K562 (cell line): ENCODE measurements around the gene EEF1B2. TPM values are rescaled to one million over a fixed set of nuclear protein-coding genes. Genes with fewer than 3 reads are reported as not detected.
A peak's percentile ranks its signal among the peaks of the same experiment; 100 is the strongest.

Experiments used
- ATAC-seq: fragments of 200-7000 bp; cut with Tn5 transposase; 3 replicates; pipeline ENCODE4 v1.9.1; 2020; ENCODE audit warnings: moderate library complexity
- Bru-seq: library from RNA; stranded (reverse); fragments of 400-500 nt; gene quantifications from one replicate; lab custom pipeline; 2021; lab: Mats Ljungman, UMichigan
- BruChase-seq, 2 experiments: library from RNA; stranded (reverse); fragments of 400-500 nt; gene quantifications; one replicate each; lab custom pipeline; 2021; lab: Mats Ljungman, UMichigan
- BruUV-seq: library from RNA; stranded (reverse); fragments of 400-500 nt; replicated peaks from 2 replicates; lab custom pipeline; 2021; lab: Mats Ljungman, UMichigan
- CTCF ChIA-PET: fragments of 300-600 bp; formaldehyde crosslinking; extraction: SDS; loops from one replicate; lab custom pipeline; 2021; ENCODE audit warnings: low intra/inter-chr PET ratio; lab: Yijun Ruan, JAX
- POLR2A ChIA-PET: fragments of 300-600, 350-650 bp; sonication (Branson Sonifier 250); formaldehyde crosslinking; extraction: SDS; loops from one replicate; lab custom pipeline; 2021; ENCODE audit warnings: antibody characterized with exemption, inconsistent platforms; lab: Yijun Ruan, JAX
- DNase-seq, 4 experiments: peaks; one replicate each; pipeline versions ENCODE4 v3.0.0 to v3.0.0-alpha.2; 2011 to 2018; ENCODE audit warnings: low spot score in 3 of 4, mixed read lengths in 3 of 4; ENCODE audit errors: extremely low read depth in 1 of 4
- FAIRE-seq: peaks from 2 replicates; lab custom pipeline; 2011; peaks lifted over from hg19 to GRCh38; lab: Jason Lieb, UNC
- H2AFZ ChIP-seq: 2 replicates; pipeline ENCODE4 v1.6.0; 2011; ENCODE audit warnings: low read depth, low read length, control low read depth, inconsistent platforms
- H3K27ac ChIP-seq: fragments of 200-600 bp; 3 replicates; pipeline ENCODE4 v1.8.0; 2011; ENCODE audit warnings: low read depth, mild to moderate bottlenecking, control low read depth, inconsistent platforms, low read length, moderate library complexity, mixed read lengths; ENCODE audit errors: extremely low read depth
- H3K27me3 ChIP-seq, 2 experiments: fragments of 300-600 bp in 1 of 2; 2 replicates in 1 of 2; 3 replicates in 1 of 2; pipeline versions ENCODE4 v1.6.0 to v1.8.0; 2011; ENCODE audit warnings: inconsistent platforms in 2 of 2, low read length in 2 of 2, mild to moderate bottlenecking in 1 of 2, mixed read lengths in 1 of 2, moderate library complexity in 1 of 2; ENCODE audit not compliant: control insufficient read depth in 2 of 2, insufficient read depth in 2 of 2
- H3K36me3 ChIP-seq: fragments of 300-600 bp; 3 replicates; pipeline ENCODE4 v1.8.0; 2011; ENCODE audit warnings: mild to moderate bottlenecking, low read length, inconsistent platforms; ENCODE audit not compliant: control insufficient read depth, insufficient read depth
- H3K4me1 ChIP-seq, 2 experiments: fragments of 200-600 bp in 1 of 2; replicated peaks in 1 of 2; 2 replicates in 1 of 2; 3 replicates in 1 of 2; pipeline versions ENCODE4 v1.5.1 to v1.8.0; 2011; ENCODE audit warnings: inconsistent platforms in 2 of 2, low read length in 2 of 2, mild to moderate bottlenecking in 1 of 2, mixed read lengths in 1 of 2, moderate library complexity in 1 of 2; ENCODE audit not compliant: control insufficient read depth in 2 of 2, insufficient read depth in 2 of 2
- H3K4me2 ChIP-seq: 2 replicates; pipeline ENCODE4 v1.6.1; 2011; ENCODE audit warnings: low read length, control low read depth, inconsistent platforms, mixed read lengths; ENCODE audit not compliant: insufficient read depth
- H3K4me3 ChIP-seq: fragments of 200-600 bp; sonication (generic), shearing (Covaris generic); 2 replicates; pipeline ENCODE4 v1.5.1; 2016; ENCODE audit warnings: control low read depth, inconsistent platforms
- H3K79me2 ChIP-seq: fragments of 200-600 bp; 3 replicates; pipeline ENCODE4 v1.8.0; 2011; ENCODE audit warnings: low read length, inconsistent platforms; ENCODE audit not compliant: control insufficient read depth, insufficient read depth
- H3K9ac ChIP-seq, 2 experiments: 2 replicates each; pipeline versions ENCODE4 v1.6.0 to v1.6.1; 2011; ENCODE audit warnings: low read depth in 2 of 2, low read length in 2 of 2, control low read depth in 1 of 2, inconsistent platforms in 1 of 2, mild to moderate bottlenecking in 1 of 2, mixed read lengths in 1 of 2; ENCODE audit not compliant: insufficient read depth in 1 of 2
- H3K9me1 ChIP-seq: one replicate; pipeline ENCODE4 v1.6.0; 2011; ENCODE audit warnings: inconsistent platforms, mild to moderate bottlenecking, low read length, moderate library complexity; ENCODE audit not compliant: control insufficient read depth, insufficient read depth
- H3K9me3 ChIP-seq: replicated peaks from 2 replicates; pipeline ENCODE4 v1.5.1; 2011; ENCODE audit warnings: low read depth, low read length, inconsistent platforms; ENCODE audit not compliant: control insufficient read depth, insufficient read depth
- H4K20me1 ChIP-seq: replicated peaks from 2 replicates; pipeline ENCODE4 v1.6.1; 2011; ENCODE audit warnings: low read length, inconsistent platforms, mixed read lengths; ENCODE audit not compliant: control insufficient read depth, insufficient read depth
- DIDO1 ChIP-seq: fragments of 450-650 bp; IDR thresholded peaks from 2 replicates; pipeline ENCODE4 v1.6.1; 2016; ENCODE audit warnings: low read depth, missing biosample characterization, missing genetic modification characterization
- EP400 ChIP-seq: fragments of 450-650 bp; IDR thresholded peaks from 2 replicates; pipeline ENCODE4 v1.6.1; 2017; ENCODE audit warnings: antibody characterized with exemption, mild to moderate bottlenecking, moderate library complexity
- ETV1 ChIP-seq: fragments of 450-650 bp; conservative IDR thresholded peaks from 2 replicates; pipeline ENCODE4 v1.6.1; 2016; ENCODE audit warnings: missing genetic modification characterization, control low read depth, low read depth, missing compliant biosample characterization
- ETV5 ChIP-seq: sonication (generic); formaldehyde crosslinking; IDR thresholded peaks from 2 replicates; pipeline ENCODE4 v1.4.0; 2020; ENCODE audit warnings: low read depth, mild to moderate bottlenecking, missing genetic modification reagents
- GATAD2A ChIP-seq: fragments of 450-650 bp; IDR thresholded peaks from 2 replicates; pipeline ENCODE4 v1.6.1; 2017
- NEUROD1 ChIP-seq: fragments of 150-350 bp; IDR thresholded peaks from 2 replicates; pipeline ENCODE4 v1.6.1; 2014; ENCODE audit warnings: borderline replicate concordance, low read length, low read depth; ENCODE audit not compliant: partially characterized antibody
- POLR2A ChIP-seq: fragments of 450-650 bp; conservative IDR thresholded peaks from 2 replicates; pipeline ENCODE4 v1.6.1; 2016
- POLR2H ChIP-seq: IDR thresholded peaks from 2 replicates; pipeline ENCODE4 v1.6.1; 2016; ENCODE audit warnings: missing genetic modification characterization, low read depth, mild to moderate bottlenecking, control low read depth, missing compliant biosample characterization, moderate library complexity
- SUPT5H ChIP-seq: fragments of 450-650 bp; IDR thresholded peaks from 2 replicates; pipeline ENCODE4 v1.6.1; 2016
- ZNF347 ChIP-seq: fragments of 450-650 bp; formaldehyde crosslinking; IDR thresholded peaks from 2 replicates; pipeline ENCODE4 v1.4.0; 2020; ENCODE audit warnings: low read depth, mild to moderate bottlenecking, moderate library complexity
- WGBS: fragments of 100-300 bp; shearing (Covaris generic); methylation state at CpG from one replicate; pipeline ENCODE4 v1.1.6; 2016; ENCODE audit warnings: low coverage, mixed read lengths; ENCODE audit not compliant: insufficient coverage; ENCODE audit errors: missing lambda C conversion rate; 5-methylcytosine and 5-hydroxymethylcytosine counted together
- in situ Hi-C: fragments of 300-500 bp; cut with MboI; formaldehyde crosslinking; loops from 4 replicates; pipeline ENCODE4 v1.15.0; 2018; ENCODE audit warnings: inconsistent platforms, mixed read lengths
- intact Hi-C: fragments of 100-400 bp; cut with micrococcal nuclease; formaldehyde crosslinking; loops from 2 replicates; pipeline ENCODE4 v1.14.2; 2022
- long read RNA-seq, 3 experiments: library from polyadenylated mRNA in 2 of 3; library from RNA in 1 of 3; unstranded in 2 of 3; stranded (forward) in 1 of 3; transcript quantifications; one replicate each; pipeline ENCODE4 v2.0.0, GENCODE V29; 2019 to 2022
- polyA minus RNA-seq, 3 experiments: library from RNA; depleted of rRNA, polyadenylated mRNA; stranded (reverse); fragments of >200 nt; gene quantifications; 2 replicates each; pipeline ENCODE4 v1.2.3, GENCODE V29; 2011
- polyA plus RNA-seq, 8 experiments: library from polyadenylated mRNA; depleted of rRNA in 4 of 8; stranded (reverse) in 5 of 8; unstranded in 3 of 8; fragments of >200 nt; fragmentation: Nextera tagmentation in 2 of 8; fragmentation: Illumina TruSeq in 1 of 8; extraction: Ambion mirVana in 2 of 8; extraction: Trizol in 1 of 8; gene quantifications; 2 replicates each; pipeline versions ENCODE4 v1.2.1 to v1.2.3, GENCODE V29; 2011 to 2014; ENCODE audit warnings: inconsistent platforms in 1 of 8, missing spikeins in 1 of 8
- total RNA-seq, 7 experiments: library from RNA; depleted of rRNA in 6 of 7; stranded (reverse); fragments of >200 nt in 6 of 7; fragmentation: Illumina TruSeq in 2 of 7; extraction: Trizol in 2 of 7; gene quantifications; 2 replicates each; pipeline versions ENCODE4 v1.2.1 to v1.2.3, GENCODE V29; 2011 to 2021; ENCODE audit warnings: low replicate concordance in 1 of 7
- TF ChIP-seq, protein P1 (sequence below): sonication (generic); formaldehyde crosslinking; IDR thresholded peaks from 2 replicates; pipeline ENCODE4 v1.8.1; 2023; ENCODE audit warnings: mild to moderate bottlenecking, missing genetic modification reagents, moderate library complexity
- TF ChIP-seq, protein P2 (sequence below): fragments of 450-650 bp; formaldehyde crosslinking; IDR thresholded peaks from 2 replicates; pipeline ENCODE4 v1.4.0; 2020; ENCODE audit warnings: mild to moderate bottlenecking, moderate library complexity

EEF1B2 gene
- 135 and 187 TPM in 2 replicates for total RNA-seq (2011; cell fraction: chromatin; rRNA removed; ENCODE audit: low replicate concordance)
- total RNA-seq (2011; cell fraction: nucleolus; rRNA removed): 187 and 222 TPM in 2 replicates
- 292 and 475 TPM in 2 replicates for total RNA-seq (2011; cell fraction: nucleoplasm; rRNA removed)
- total RNA-seq (2014; rRNA removed) (522 and 628 TPM in 2 replicates), total RNA-seq (2014; rRNA removed; fragmentation: Illumina TruSeq; extraction: Trizol) (893 and 908 TPM in 2 replicates), total RNA-seq (2015; rRNA removed; fragmentation: Illumina TruSeq; extraction: Trizol) (878 and 910 TPM in 2 replicates), total RNA-seq (2021) (643 and 674 TPM in 2 replicates), polyA plus RNA-seq (2011; rRNA removed) (920 and 1,079 TPM in 2 replicates), polyA plus RNA-seq (2014; fragmentation: Illumina TruSeq; extraction: Trizol) (748 and 796 TPM in 2 replicates), polyA plus RNA-seq (2014; fragmentation: Nextera tagmentation; extraction: Ambion mirVana) (1,000 to 10,000 TPM in 1 of 2 experiments, 100 to 1,000 TPM in 1; 943 to 1,148 TPM), polyA plus RNA-seq (2014; rRNA removed) (803 and 861 TPM in 2 replicates), polyA minus RNA-seq (2011; rRNA and poly(A)+ RNA removed) (835 and 884 TPM in 2 replicates), Bru-seq, nascent RNA (percentile 99 among the genes with signal in this experiment), BruChase-seq, experiment 1, labeled RNA remaining after a 2-hour chase (percentile 99 among the genes with signal in this experiment), BruChase-seq, experiment 2, labeled RNA remaining after a 6-hour chase (percentile 99 among the genes with signal in this experiment)
- 534 and 569 TPM in 2 replicates for polyA plus RNA-seq (2011; cell fraction: cytosol; rRNA removed)
- 267 and 351 TPM in 2 replicates for polyA plus RNA-seq (2011; cell fraction: nucleus; rRNA removed)
- polyA plus RNA-seq (2012): 728 and 753 TPM in 2 replicates
- 251 and 265 TPM in 2 replicates for polyA minus RNA-seq (2011; cell fraction: cytosol; rRNA and poly(A)+ RNA removed)
- polyA minus RNA-seq (2011; cell fraction: nucleus; rRNA and poly(A)+ RNA removed): 108 and 155 TPM in 2 replicates
- long read RNA-seq, experiment 1, transcript EEF1B2-201 (7 exons, 844 nt): minor isoform, 92 of 699 reads
- long read RNA-seq, experiment 1, transcript EEF1B2-211 (2 exons, 587 nt): minor isoform, 10 of 699 reads
- long read RNA-seq, experiment 1, transcript EEF1B2-202 (7 exons, 880 nt): minor isoform, 28 of 699 reads
- long read RNA-seq, experiment 1, transcript EEF1B2-203 (6 exons, 1,098 nt): major isoform, 490 of 699 reads
- long read RNA-seq, experiment 1, partial matches to known transcripts: 64 of 699 reads
- long read RNA-seq, experiment 1, other reads (novel, unspliced or antisense): 13 of 699 reads
- long read RNA-seq, experiment 2, transcript EEF1B2-211 (2 exons, 587 nt): minor isoform, 7 of 982 reads
- long read RNA-seq, experiment 2, transcript EEF1B2-203 (6 exons, 1,098 nt): major isoform, 835 of 982 reads
- long read RNA-seq, experiment 2, transcript EEF1B2-201 (7 exons, 844 nt): minor isoform, 45 of 982 reads
- long read RNA-seq, experiment 2, transcript EEF1B2-202 (7 exons, 880 nt): minor isoform, 16 of 982 reads
- long read RNA-seq, experiment 2, partial matches to known transcripts: 62 of 982 reads
- long read RNA-seq, experiment 2, other reads (novel, unspliced or antisense): 17 of 982 reads
- long read RNA-seq, experiment 3, transcript EEF1B2-201 (7 exons, 844 nt): minor isoform, 76 of 751 reads
- long read RNA-seq, experiment 3, transcript EEF1B2-202 (7 exons, 880 nt): minor isoform, 24 of 751 reads
- long read RNA-seq, experiment 3, transcript EEF1B2-203 (6 exons, 1,098 nt): major isoform, 636 of 751 reads
- long read RNA-seq, experiment 3, partial matches to known transcripts: 7 of 751 reads
- long read RNA-seq, experiment 3, other reads (novel, unspliced or antisense): 8 of 751 reads

- CTCF ChIA-PET: no interaction called here
- peak; percentile 89 for FAIRE-seq
- TF ChIP-seq ETV1 (tag): peak; percentile 22; the same call in 1 of the 2 replicates
- TF ChIP-seq SUPT5H: peak; percentile 59
- TF ChIP-seq DIDO1 (tag): no peak
- TF ChIP-seq, protein P1, sequence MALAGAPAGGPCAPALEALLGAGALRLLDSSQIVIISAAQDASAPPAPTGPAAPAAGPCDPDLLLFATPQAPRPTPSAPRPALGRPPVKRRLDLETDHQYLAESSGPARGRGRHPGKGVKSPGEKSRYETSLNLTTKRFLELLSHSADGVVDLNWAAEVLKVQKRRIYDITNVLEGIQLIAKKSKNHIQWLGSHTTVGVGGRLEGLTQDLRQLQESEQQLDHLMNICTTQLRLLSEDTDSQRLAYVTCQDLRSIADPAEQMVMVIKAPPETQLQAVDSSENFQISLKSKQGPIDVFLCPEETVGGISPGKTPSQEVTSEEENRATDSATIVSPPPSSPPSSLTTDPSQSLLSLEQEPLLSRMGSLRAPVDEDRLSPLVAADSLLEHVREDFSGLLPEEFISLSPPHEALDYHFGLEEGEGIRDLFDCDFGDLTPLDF (CRISPR knock-in tag): peak; percentile 47; the same call in 1 of the 2 replicates
- TF ChIP-seq POLR2H: peak; percentile 77
- peak; percentile 85 for TF ChIP-seq POLR2A
- peak; percentile 91 for TF ChIP-seq GATAD2A
- TF ChIP-seq NEUROD1: peak; percentile 19
- peak; percentile 97 for TF ChIP-seq EP400
- peak; percentile 75 for TF ChIP-seq ETV5 (CRISPR knock-in tag)
- TF ChIP-seq ZNF347 (CRISPR knock-in tag): no peak
- TF ChIP-seq, protein P2, sequence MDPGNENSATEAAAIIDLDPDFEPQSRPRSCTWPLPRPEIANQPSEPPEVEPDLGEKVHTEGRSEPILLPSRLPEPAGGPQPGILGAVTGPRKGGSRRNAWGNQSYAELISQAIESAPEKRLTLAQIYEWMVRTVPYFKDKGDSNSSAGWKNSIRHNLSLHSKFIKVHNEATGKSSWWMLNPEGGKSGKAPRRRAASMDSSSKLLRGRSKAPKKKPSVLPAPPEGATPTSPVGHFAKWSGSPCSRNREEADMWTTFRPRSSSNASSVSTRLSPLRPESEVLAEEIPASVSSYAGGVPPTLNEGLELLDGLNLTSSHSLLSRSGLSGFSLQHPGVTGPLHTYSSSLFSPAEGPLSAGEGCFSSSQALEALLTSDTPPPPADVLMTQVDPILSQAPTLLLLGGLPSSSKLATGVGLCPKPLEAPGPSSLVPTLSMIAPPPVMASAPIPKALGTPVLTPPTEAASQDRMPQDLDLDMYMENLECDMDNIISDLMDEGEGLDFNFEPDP: no peak
Observed at GRCh38 chr2:206159346-206160124, at the start of gene EEF1B2, which contains the start of gene NDUFS1. Gene EEF1B2, plus strand, starts transcription at chr2:206159895. Its CDS starts 85 bp downstream, at chr2:206159980. Gene NDUFS1, minus strand, starts transcription at chr2:206159444. Its CDS starts 5,766 bp downstream, at chr2:206153678.

More at GRCh38 chr2:206159346-206160124, at the start of gene EEF1B2, which contains the start of gene NDUFS1:
- peak; percentile 91 for ATAC-seq
- intact Hi-C loops: loop anchor here (5.0 kb wide), 3 partner anchors 72 to 157 kb away; partner anchors contain the start of gene INO80D
- in situ Hi-C loops: no loop called here
- H3K4me3 ChIP-seq: peak within 1 kb of the TSS; percentile 81
- peaks cover 58% of the 10 kb centered on the region for H3K36me3 ChIP-seq
- no peaks in the 10 kb centered on the region for H4K20me1 ChIP-seq
- peaks cover 8 to 15% of the 10 kb centered on the region in 2 experiments; a peak in 4 of 5 replicates for H3K4me1 ChIP-seq
- H3K27me3 ChIP-seq: no peaks in the 10 kb centered on the region
- peaks cover 76% of the 10 kb centered on the region for H3K79me2 ChIP-seq
- peak within 1 kb of the TSS; percentile 95 for H3K9ac ChIP-seq
- no peaks in the 10 kb centered on the region for H3K9me1 ChIP-seq
- WGBS: under 1% methylated on average over 36 of the region's 64 CpGs
- peak within 1 kb of the TSS; percentile 89 for H3K27ac ChIP-seq
- no peaks in the 10 kb centered on the region; the same call in 1 of the 2 replicates for H3K9me3 ChIP-seq
- POLR2A ChIA-PET: interaction anchor here (0.7 to 1.0 kb wide), 8 partner anchors 9 to 1345 kb away, joined by 3 to 4 read pairs (median 3); no protein-coding TSS in a partner anchor
- H3K4me2 ChIP-seq: peak within 1 kb of the TSS; percentile 94
- no TSS peak for BruUV-seq
- H2AFZ ChIP-seq: peak within 1 kb of the TSS; percentile 95
- DNase-seq: peak; percentile 78 to 97 (median 84)
